Activated CD8-positive, alpha-beta memory T cell treated with anti-CD3 and anti-CD28 coated beads for 24 hours (primary cell): ENCODE results near the gene ANKRD26.

Source experiments
- DNase-seq: peaks from one replicate; pipeline ENCODE4 v3.0.0-alpha.2; 2020

The ANKRD26 gene

DNA sequence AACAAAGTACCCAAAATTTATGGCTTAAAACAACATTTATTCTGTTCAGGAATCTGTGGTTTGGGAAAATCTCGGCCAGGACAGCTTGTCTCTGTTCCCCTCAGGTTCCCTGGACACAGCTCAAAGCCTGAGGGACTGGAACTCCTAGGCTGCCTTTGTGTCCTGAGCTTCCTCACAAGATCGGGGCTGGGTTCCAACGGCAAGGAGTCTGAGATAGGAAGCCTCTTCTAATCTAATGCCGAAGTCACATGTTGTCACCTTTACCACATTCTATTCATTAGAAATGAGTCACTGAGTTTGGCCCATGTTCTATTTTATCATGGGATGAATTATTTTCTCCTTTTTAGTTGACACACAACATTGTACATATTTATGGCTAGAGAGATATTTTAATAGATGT, 80.5 kb downstream of the ANKRD26 start:
- DNase-seq = no peak

DNA sequence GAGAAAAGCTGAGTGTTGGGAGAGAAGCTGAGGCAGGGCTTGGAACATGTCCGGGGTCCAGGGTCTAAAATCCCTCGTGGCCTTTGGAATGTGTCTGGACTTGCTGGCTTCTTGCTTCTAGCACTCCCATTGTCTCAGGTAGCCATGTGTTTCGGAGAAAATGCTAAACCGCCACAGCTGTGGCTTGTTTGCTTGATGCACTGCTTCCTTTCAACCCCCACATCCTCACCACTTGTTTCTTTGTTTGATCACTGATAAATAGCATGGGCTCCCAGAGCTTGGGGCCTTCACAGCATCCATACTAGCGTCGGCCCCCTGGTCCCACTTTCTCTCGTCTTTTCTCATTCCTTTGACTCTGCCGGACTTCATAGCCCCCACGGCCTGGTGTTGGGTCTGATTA, 102.7 kb downstream of the ANKRD26 start:
- DNase-seq = no peak

DNA sequence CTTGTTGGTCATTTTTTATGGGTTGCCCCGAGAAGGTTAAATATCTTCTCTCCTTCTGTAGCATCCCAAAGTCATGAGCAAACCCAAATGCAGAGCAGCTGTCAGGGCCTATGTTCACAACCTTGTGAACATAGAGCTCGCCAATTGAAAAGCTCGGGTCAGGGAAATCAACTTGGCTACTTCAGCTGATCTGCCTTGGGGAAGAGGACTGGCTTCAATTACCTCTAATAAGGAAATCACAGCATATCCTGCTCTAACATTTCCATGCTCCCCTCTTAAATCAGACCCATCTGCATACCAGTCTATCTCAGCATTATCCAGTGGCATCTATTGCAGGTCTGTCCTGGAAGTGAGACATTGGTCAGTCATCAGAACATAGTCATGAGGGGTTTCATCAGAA, 105.6 kb downstream of the ANKRD26 start:
- no peak for DNase-seq

DNA sequence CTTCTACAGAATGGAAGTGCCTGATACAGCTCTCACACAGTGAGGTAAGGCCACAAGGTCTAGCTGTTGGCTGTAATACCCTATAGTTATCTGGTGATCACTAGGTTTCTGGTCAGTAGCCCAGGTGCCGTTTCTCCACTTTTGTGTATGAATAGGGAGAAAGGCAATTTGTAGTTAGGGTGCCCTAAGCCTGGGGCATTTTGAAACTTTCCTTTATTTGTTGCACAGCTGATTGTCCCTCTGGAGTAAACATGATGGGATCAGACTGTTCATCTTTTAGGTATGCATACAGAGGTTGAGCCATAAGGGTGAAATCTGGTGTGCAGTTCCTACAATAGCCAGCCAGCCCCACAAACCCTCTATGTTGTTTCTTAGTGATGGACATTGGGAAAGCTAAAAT, 112.4 kb downstream of the ANKRD26 start:
- no peak for DNase-seq

DNA sequence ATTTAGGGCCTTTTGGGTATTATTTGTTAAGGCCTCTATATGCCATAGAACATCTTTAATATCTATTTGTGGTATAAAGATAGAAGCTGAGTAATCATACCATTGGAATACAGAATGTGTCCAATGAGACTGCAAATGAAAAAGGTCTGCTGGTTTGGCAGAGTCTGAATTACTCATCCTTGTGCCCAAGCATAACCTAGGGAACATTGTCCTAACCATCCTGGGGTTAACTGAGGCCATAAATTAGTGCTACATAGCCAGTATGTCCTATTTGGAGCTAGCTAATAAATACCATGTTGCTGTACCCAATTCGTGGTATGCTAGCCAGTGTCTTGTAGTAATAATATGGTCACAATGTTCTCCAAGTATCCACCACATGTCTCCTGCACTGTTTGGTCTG, 117.1 kb downstream of the ANKRD26 start:
- no peak for DNase-seq

DNA sequence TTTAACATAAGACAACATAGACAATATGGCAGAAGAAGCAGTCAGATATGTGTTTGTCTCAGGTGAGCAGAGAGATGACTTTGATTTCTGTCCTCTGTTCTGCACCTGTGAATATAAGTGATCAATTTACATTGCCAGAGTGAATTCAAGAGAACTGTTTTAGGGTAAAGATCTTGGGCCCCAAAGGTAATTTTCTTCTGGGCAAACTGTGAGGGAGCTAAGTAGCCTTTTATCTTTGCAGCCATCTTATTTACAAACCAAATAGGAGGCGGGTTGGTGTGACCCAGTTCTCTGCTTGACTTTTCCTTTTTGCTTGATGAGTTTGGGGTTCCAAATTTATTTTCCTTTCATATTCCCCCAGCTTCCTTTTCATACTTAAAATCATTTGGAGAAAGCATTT, 118.2 kb downstream of the ANKRD26 start:
- no peak for DNase-seq

DNA sequence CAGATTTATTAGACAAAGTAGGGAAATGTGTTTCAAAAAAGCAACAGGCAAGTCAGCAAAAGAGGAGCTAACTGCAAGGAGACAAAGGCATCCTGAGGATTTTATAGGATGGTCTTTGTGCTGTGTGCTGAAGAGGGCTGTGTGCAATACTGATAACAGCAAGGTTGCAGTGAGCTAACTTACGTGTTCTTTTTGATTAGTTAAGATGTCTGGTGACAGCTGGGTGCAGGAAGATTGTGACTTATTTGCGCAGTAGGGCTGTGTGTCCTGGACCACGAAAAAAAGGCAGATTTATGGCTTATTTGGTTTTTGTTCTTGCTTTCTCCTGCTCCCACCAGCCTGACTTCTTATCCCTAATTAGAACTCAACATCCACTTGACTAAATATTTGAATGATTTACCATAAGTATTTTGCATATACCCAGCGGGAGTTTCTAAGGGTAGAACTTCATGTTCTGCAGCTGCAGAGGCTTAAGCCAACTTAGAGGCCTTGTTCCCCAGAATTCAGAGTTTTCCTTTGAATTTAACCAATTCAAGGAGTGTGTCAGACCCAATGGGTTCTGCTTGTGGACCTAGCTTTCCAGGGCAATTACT, 119.0 kb downstream of the ANKRD26 start:
- DNase-seq = no peak

DNA sequence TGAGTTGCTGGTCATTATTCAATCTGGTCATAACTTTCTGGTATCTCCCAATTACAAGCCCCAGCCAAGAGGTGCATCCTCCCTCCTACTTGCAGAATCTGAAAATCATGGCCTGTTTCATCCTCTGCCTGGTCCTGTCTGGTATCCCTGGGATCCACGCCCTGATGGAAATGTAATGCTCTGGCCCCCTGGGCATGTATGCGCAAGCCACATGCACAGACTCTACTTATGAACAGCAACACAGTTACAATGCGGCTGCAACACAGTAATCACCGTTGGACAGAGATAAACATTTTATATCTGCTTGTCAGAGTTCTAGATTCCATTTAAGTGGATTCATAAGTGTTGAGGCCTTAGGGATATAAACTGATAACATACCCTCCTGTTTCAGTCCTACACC, 121.8 kb downstream of the ANKRD26 start:
- no peak for DNase-seq

DNA sequence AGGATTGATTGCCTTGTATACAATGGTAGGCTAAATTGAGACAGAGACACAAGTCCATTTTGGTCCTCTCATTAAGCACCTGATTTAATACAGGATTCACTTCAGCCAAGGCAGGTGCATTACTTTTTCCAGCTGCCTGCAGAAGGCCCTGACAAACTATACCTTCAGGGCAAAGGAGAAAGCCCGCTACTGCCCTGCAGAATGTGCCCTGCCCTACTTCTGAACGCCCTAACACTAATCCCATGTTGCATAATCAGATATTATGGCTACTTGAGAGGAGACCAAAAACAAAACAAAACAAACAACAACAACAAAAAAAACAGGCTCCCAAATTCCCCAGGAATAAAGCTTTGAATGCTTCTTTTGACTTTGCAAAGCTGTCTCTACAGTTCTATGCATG, 122.7 kb downstream of the ANKRD26 start:
- no peak for DNase-seq

DNA sequence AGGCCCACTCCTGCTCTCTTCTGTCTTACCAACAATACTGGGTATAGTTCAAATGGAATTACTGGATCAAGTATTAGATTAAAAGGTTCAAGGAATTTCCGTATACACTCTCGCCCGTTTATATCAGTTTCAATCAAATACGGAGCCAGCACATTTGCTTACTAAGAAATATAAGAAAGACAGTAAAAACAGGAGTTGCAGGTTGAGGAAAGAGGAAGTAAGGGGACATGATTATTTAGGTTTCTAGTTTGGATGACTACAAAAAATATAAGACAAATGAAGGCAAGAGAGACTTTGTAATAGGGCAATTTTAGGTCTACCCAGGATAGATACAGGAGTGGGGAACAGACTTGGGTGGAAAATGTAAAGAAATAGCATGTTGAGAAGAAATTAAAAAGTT, 129.6 kb downstream of the ANKRD26 start:
- DNase-seq = no peak

DNA sequence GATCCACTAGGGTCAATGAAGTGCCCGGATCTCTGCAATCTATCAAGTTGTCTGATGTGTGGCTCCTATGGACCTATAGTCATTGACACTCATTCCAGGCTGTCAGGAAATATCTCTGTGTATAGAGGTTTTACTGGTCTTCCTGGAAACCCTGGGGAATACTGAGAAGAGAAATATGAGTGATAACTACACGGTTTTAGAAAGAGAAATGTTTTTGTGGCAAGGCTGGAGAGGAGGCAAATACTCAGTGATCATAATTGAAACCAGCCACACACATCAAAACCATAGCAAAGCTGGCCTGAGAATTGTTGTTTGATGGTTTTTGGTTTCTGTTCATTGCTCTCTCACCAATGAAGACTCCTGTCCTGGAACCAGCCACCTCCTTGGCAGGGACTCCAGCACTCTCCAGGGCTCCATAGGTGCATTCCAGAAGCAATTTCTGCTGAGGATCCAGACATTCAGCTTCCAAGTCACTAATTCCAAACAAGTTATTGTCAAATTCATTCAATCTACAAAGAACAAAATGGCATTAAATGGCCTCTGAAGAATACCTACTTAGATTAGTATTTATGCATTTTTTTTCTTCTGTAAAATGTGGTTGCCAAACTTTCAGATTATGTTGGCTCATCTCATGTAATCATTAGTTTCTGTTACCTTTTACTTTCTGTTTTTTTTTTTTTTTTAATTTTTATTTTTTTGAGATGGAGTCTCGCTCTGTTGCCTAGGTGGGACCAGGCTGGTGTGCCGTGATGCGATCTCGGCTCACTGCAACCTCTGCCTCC, 131.0 kb downstream of the ANKRD26 start:
- no peak for DNase-seq

DNA sequence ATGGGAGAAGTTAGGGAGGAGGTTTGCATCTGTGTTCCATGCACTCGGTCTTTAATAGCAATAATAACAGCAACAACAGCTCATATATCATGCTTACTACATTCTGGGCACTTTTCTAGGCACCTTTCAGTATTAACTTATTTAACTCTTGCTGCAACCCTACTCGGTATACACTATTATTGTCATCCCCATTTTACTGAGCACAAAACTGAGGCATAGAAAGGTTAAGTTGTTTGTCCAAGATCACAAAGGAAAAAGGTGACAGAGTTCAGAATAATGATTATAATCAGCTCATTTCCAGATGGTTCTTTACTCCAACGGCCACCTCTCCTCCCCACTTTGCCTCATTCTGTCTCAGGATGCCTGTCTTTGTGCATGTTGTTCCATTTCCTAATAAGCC, 137.5 kb downstream of the ANKRD26 start:
- no peak for DNase-seq

DNA sequence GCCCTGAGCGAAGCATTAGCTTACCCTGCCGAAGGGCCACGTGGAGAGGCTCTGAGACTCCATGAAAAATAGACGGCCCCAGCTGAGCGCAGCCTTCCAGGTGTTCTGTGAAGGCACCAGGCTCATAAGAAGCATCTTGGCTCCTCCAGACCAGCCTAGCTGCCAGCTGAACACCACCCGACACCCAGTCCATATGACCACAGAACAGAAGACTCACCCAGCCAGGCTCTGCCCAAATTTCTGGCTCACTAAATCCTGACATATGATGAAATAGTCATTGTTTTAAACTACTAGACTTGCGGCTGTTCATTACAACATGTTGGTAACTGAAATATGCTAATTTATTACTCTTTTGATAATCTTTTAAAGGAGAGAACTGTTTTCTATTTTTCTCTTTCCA, 140.0 kb downstream of the ANKRD26 start:
- no peak for DNase-seq

DNA sequence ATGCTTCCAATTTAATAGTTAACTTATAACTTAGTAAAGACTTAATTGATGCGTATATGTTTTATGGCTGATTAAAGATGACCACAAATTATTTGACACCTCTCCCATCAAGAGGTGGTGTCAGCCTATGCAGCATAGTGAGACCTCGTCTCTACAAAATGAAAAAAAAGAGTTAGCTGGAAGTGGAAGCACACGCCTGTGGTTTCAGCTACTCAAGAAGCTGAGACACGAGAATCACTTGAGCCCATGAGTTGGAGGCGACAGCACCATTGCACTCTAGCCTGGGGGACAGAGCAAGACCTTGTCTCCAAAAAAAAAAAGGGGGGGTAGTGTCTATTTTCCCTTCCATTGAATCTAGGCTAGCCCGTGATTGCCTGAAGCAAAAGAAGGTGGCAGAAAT, 140.5 kb downstream of the ANKRD26 start:
- DNase-seq = no peak
